K562 (cell line): ENCODE measurements around the gene CERS1. TPM values are rescaled to one million over a fixed set of nuclear protein-coding genes. Genes with fewer than 3 reads are reported as not detected.
A peak's percentile ranks its signal among the peaks of the same experiment; 100 is the strongest.

ENCODE experiments used
- ATAC-seq: fragments of 200-7000 bp; cut with Tn5 transposase; 3 replicates; pipeline ENCODE4 v1.9.1; 2020; ENCODE audit warnings: moderate library complexity
- BruUV-seq: library from RNA; stranded (reverse); fragments of 400-500 nt; replicated peaks from 2 replicates; lab custom pipeline; 2021; lab: Mats Ljungman, UMichigan
- CTCF ChIA-PET: fragments of 300-600 bp; formaldehyde crosslinking; extraction: SDS; loops from one replicate; lab custom pipeline; 2021; ENCODE audit warnings: low intra/inter-chr PET ratio; lab: Yijun Ruan, JAX
- POLR2A ChIA-PET: fragments of 300-600, 350-650 bp; sonication (Branson Sonifier 250); formaldehyde crosslinking; extraction: SDS; loops from one replicate; lab custom pipeline; 2021; ENCODE audit warnings: antibody characterized with exemption, inconsistent platforms; lab: Yijun Ruan, JAX
- DNase-seq, 4 experiments: peaks; one replicate each; pipeline versions ENCODE4 v3.0.0 to v3.0.0-alpha.2; 2011 to 2018; ENCODE audit warnings: low spot score in 3 of 4, mixed read lengths in 3 of 4; ENCODE audit errors: extremely low read depth in 1 of 4
- FAIRE-seq: peaks from 2 replicates; lab custom pipeline; 2011; peaks lifted over from hg19 to GRCh38; lab: Jason Lieb, UNC
- H2AFZ ChIP-seq: 2 replicates; pipeline ENCODE4 v1.6.0; 2011; ENCODE audit warnings: low read depth, low read length, control low read depth, inconsistent platforms
- H3K27ac ChIP-seq: fragments of 200-600 bp; 3 replicates; pipeline ENCODE4 v1.8.0; 2011; ENCODE audit warnings: low read depth, mild to moderate bottlenecking, control low read depth, inconsistent platforms, low read length, moderate library complexity, mixed read lengths; ENCODE audit errors: extremely low read depth
- H3K27me3 ChIP-seq, 2 experiments: fragments of 300-600 bp in 1 of 2; 2 replicates in 1 of 2; 3 replicates in 1 of 2; pipeline versions ENCODE4 v1.6.0 to v1.8.0; 2011; ENCODE audit warnings: inconsistent platforms in 2 of 2, low read length in 2 of 2, mild to moderate bottlenecking in 1 of 2, mixed read lengths in 1 of 2, moderate library complexity in 1 of 2; ENCODE audit not compliant: control insufficient read depth in 2 of 2, insufficient read depth in 2 of 2
- H3K36me3 ChIP-seq: fragments of 300-600 bp; 3 replicates; pipeline ENCODE4 v1.8.0; 2011; ENCODE audit warnings: mild to moderate bottlenecking, low read length, inconsistent platforms; ENCODE audit not compliant: control insufficient read depth, insufficient read depth
- H3K4me1 ChIP-seq, 2 experiments: fragments of 200-600 bp in 1 of 2; replicated peaks in 1 of 2; 2 replicates in 1 of 2; 3 replicates in 1 of 2; pipeline versions ENCODE4 v1.5.1 to v1.8.0; 2011; ENCODE audit warnings: inconsistent platforms in 2 of 2, low read length in 2 of 2, mild to moderate bottlenecking in 1 of 2, mixed read lengths in 1 of 2, moderate library complexity in 1 of 2; ENCODE audit not compliant: control insufficient read depth in 2 of 2, insufficient read depth in 2 of 2
- H3K4me2 ChIP-seq: 2 replicates; pipeline ENCODE4 v1.6.1; 2011; ENCODE audit warnings: low read length, control low read depth, inconsistent platforms, mixed read lengths; ENCODE audit not compliant: insufficient read depth
- H3K4me3 ChIP-seq: fragments of 200-600 bp; sonication (generic), shearing (Covaris generic); 2 replicates; pipeline ENCODE4 v1.5.1; 2016; ENCODE audit warnings: control low read depth, inconsistent platforms
- H3K79me2 ChIP-seq: fragments of 200-600 bp; 3 replicates; pipeline ENCODE4 v1.8.0; 2011; ENCODE audit warnings: low read length, inconsistent platforms; ENCODE audit not compliant: control insufficient read depth, insufficient read depth
- H3K9ac ChIP-seq, 2 experiments: 2 replicates each; pipeline versions ENCODE4 v1.6.0 to v1.6.1; 2011; ENCODE audit warnings: low read depth in 2 of 2, low read length in 2 of 2, control low read depth in 1 of 2, inconsistent platforms in 1 of 2, mild to moderate bottlenecking in 1 of 2, mixed read lengths in 1 of 2; ENCODE audit not compliant: insufficient read depth in 1 of 2
- H3K9me1 ChIP-seq: one replicate; pipeline ENCODE4 v1.6.0; 2011; ENCODE audit warnings: inconsistent platforms, mild to moderate bottlenecking, low read length, moderate library complexity; ENCODE audit not compliant: control insufficient read depth, insufficient read depth
- H3K9me3 ChIP-seq: replicated peaks from 2 replicates; pipeline ENCODE4 v1.5.1; 2011; ENCODE audit warnings: low read depth, low read length, inconsistent platforms; ENCODE audit not compliant: control insufficient read depth, insufficient read depth
- H4K20me1 ChIP-seq: replicated peaks from 2 replicates; pipeline ENCODE4 v1.6.1; 2011; ENCODE audit warnings: low read length, inconsistent platforms, mixed read lengths; ENCODE audit not compliant: control insufficient read depth, insufficient read depth
- CREB5 ChIP-seq: fragments of 250-450 bp; sonication (Bioruptor Pico); IDR thresholded peaks from 2 replicates; pipeline ENCODE4 v1.5.0; 2020; ENCODE audit warnings: mild to moderate bottlenecking
- HOXB6 ChIP-seq: fragments of 250-450 bp; sonication (Bioruptor Pico); IDR thresholded peaks from 2 replicates; pipeline ENCODE4 v1.5.1; 2022; ENCODE audit warnings: mild to moderate bottlenecking, borderline replicate concordance
- IFI16 ChIP-seq: fragments of 250-450 bp; sonication (Bioruptor Pico); IDR thresholded peaks from 2 replicates; pipeline ENCODE4 v2.1.2; 2022; ENCODE audit warnings: mild to moderate bottlenecking, inconsistent platforms
- KLF13 ChIP-seq: fragments of 450-650 bp; IDR thresholded peaks from 2 replicates; pipeline ENCODE4 v1.6.1; 2016; ENCODE audit warnings: missing genetic modification characterization, low read depth, mild to moderate bottlenecking, missing compliant biosample characterization, moderate library complexity, borderline replicate concordance
- L3MBTL2 ChIP-seq: fragments of 450-650 bp; IDR thresholded peaks from 2 replicates; pipeline ENCODE4 v1.6.1; 2016; ENCODE audit warnings: mild to moderate bottlenecking, moderate library complexity
- POLR2G ChIP-seq: fragments of 200-400 bp; formaldehyde crosslinking; IDR thresholded peaks from 2 replicates; pipeline ENCODE4 v1.6.1; 2017; ENCODE audit warnings: low read depth, mild to moderate bottlenecking, antibody characterized with exemption, low read length, moderate library complexity
- RBM22 ChIP-seq: fragments of 200-400 bp; formaldehyde crosslinking; IDR thresholded peaks from 2 replicates; pipeline ENCODE4 v1.6.1; 2018; ENCODE audit warnings: low read length, low read depth; ENCODE audit not compliant: poor library complexity, severe bottlenecking
- STAG1 ChIP-seq: sonication (generic); formaldehyde crosslinking; IDR thresholded peaks from 2 replicates; pipeline ENCODE4 v1.5.0; 2020; ENCODE audit warnings: missing genetic modification reagents, borderline replicate concordance
- ZBTB33 ChIP-seq: sonication (generic); formaldehyde crosslinking; IDR thresholded peaks from 2 replicates; pipeline ENCODE4 v1.8.1; 2023; ENCODE audit warnings: mild to moderate bottlenecking, missing genetic modification reagents
- ZNF561 ChIP-seq: fragments of 450-650 bp; formaldehyde crosslinking; conservative IDR thresholded peaks from 2 replicates; pipeline ENCODE4 v1.4.0; 2020; ENCODE audit warnings: mild to moderate bottlenecking, moderate library complexity
- ZNF76 ChIP-seq: fragments of 250-450 bp; sonication (Bioruptor Pico); IDR thresholded peaks from 2 replicates; pipeline ENCODE4 v1.4.0; 2020; ENCODE audit warnings: mild to moderate bottlenecking, moderate library complexity, borderline replicate concordance
- ZZZ3 ChIP-seq: fragments of 450-650 bp; IDR thresholded peaks from 2 replicates; pipeline ENCODE4 v1.6.1; 2016; ENCODE audit warnings: antibody characterized with exemption, mild to moderate bottlenecking, moderate library complexity
- WGBS: fragments of 100-300 bp; shearing (Covaris generic); methylation state at CpG from one replicate; pipeline ENCODE4 v1.1.6; 2016; ENCODE audit warnings: low coverage, mixed read lengths; ENCODE audit not compliant: insufficient coverage; ENCODE audit errors: missing lambda C conversion rate; 5-methylcytosine and 5-hydroxymethylcytosine counted together
- in situ Hi-C: fragments of 300-500 bp; cut with MboI; formaldehyde crosslinking; loops from 4 replicates; pipeline ENCODE4 v1.15.0; 2018; ENCODE audit warnings: inconsistent platforms, mixed read lengths
- intact Hi-C: fragments of 100-400 bp; cut with micrococcal nuclease; formaldehyde crosslinking; loops from 2 replicates; pipeline ENCODE4 v1.14.2; 2022
- polyA plus RNA-seq, 8 experiments: library from polyadenylated mRNA; depleted of rRNA in 4 of 8; stranded (reverse) in 5 of 8; unstranded in 3 of 8; fragments of >200 nt; fragmentation: Nextera tagmentation in 2 of 8; fragmentation: Illumina TruSeq in 1 of 8; extraction: Ambion mirVana in 2 of 8; extraction: Trizol in 1 of 8; gene quantifications; 2 replicates each; pipeline versions ENCODE4 v1.2.1 to v1.2.3, GENCODE V29; 2011 to 2014; ENCODE audit warnings: inconsistent platforms in 1 of 8, missing spikeins in 1 of 8
- total RNA-seq, 7 experiments: library from RNA; depleted of rRNA in 6 of 7; stranded (reverse); fragments of >200 nt in 6 of 7; fragmentation: Illumina TruSeq in 2 of 7; extraction: Trizol in 2 of 7; gene quantifications; 2 replicates each; pipeline versions ENCODE4 v1.2.1 to v1.2.3, GENCODE V29; 2011 to 2021; ENCODE audit warnings: low replicate concordance in 1 of 7

Gene CERS1
- total and polyA plus RNA-seq, 9 of the 15 experiments (the other 6 are each of a cell fraction or from before 2014, with no cell fraction given) = 0.33 to 1.5 (median 0.86) TPM; not detected in 2

GRCh38 chr19:18868380-18869022 lies 27.5 kb downstream of the CERS1 start:
- TF ChIP-seq RBM22 (peak; percentile 69), IFI16 (CRISPR knock-in tag) (no peak), L3MBTL2 (no peak), ZNF76 (CRISPR knock-in tag) (no peak), KLF13 (no peak), STAG1 (CRISPR knock-in tag) (no peak), CREB5 (CRISPR knock-in tag) (no peak), ZBTB33 (CRISPR knock-in tag) (peak; percentile 69; the same call in 1 of the 2 replicates), ZNF561 (no peak), POLR2G (peak; percentile 68), HOXB6 (CRISPR knock-in tag) (no peak), ZZZ3 (no peak)
- Histone ChIP-seq H2AFZ (no peak overlapping the region), H3K9me1 (peaks cover 3% of the 10 kb centered on the region), H3K36me3 (peaks cover 48% of the 10 kb centered on the region; the same call in 2 of the 3 replicates), H3K9me3 (no peaks in the 10 kb centered on the region), H3K9ac (no peak overlapping the region), H3K4me3 (no peak overlapping the region), H4K20me1 (0 out of 2 replicates have a peak, but pooled peaks cover 6% of the 10 kb centered on the region), H3K4me1 (peaks cover 8 to 55% of the 10 kb centered on the region in 2 experiments), H3K4me2 (no peak overlapping the region), H3K27me3 (no peaks in the 10 kb centered on the region), H3K27ac (no peak overlapping the region), H3K79me2 (no peaks in the 10 kb centered on the region)
- ATAC-seq = no peak
- intact Hi-C loops (loop anchor here (5.0 kb wide), 1 partner anchor 96 kb away; no protein-coding TSS in a partner anchor), in situ Hi-C loops (no loop called here)
- ChIA-PET CTCF (no interaction called here), POLR2A (interaction anchor here (0.7 to 1.0 kb wide), 3 partner anchors 8 to 120 kb away, joined by 3 read pairs; no protein-coding TSS in a partner anchor)
- FAIRE-seq = no peak
- no TSS peak for BruUV-seq
- WGBS = 98% methylated on average over 31 of the region's 77 CpGs
- DNase-seq = no peak
